Bronchial epithelial cell (primary cell): Measurements from ENCODE around the gene SLC10A7. TPM values are rescaled to one million over a fixed set of nuclear protein-coding genes. Genes with fewer than 3 reads are reported as not detected.
"Not testable (repeated sequence)": the region's sequence is repeated elsewhere in the genome, so short reads cannot be mapped to it uniquely, and the experiment has no call there.

Source experiments
- DNase-seq: peaks from one replicate; pipeline ENCODE4 v3.0.0-alpha.2; 2010; ENCODE audit warnings: low read depth
- FAIRE-seq: peaks from 2 replicates; lab custom pipeline; 2011; peaks lifted over from hg19 to GRCh38; lab: Jason Lieb, UNC
- H3K27me3 ChIP-seq: 2 replicates; pipeline ENCODE4 v1.5.1; 2011; ENCODE audit warnings: low read length; ENCODE audit not compliant: control insufficient read depth, insufficient read depth
- H3K36me3 ChIP-seq: 2 replicates; pipeline ENCODE4 v1.5.1; 2011; ENCODE audit warnings: low read length; ENCODE audit not compliant: control insufficient read depth, insufficient read depth
- H3K4me3 ChIP-seq: 2 replicates; pipeline ENCODE4 v1.5.1; 2011; ENCODE audit warnings: mild to moderate bottlenecking, low read depth, low read length, control low read depth
- CTCF ChIP-seq: IDR thresholded peaks from 2 replicates; pipeline ENCODE4 v1.5.1; 2011; ENCODE audit warnings: mild to moderate bottlenecking, moderate library complexity, low read length, control low read depth, inconsistent platforms; ENCODE audit not compliant: insufficient read depth, severe bottlenecking
- total RNA-seq: library from RNA; depleted of rRNA; stranded (reverse); fragments of >200 nt; gene quantifications from 2 replicates; pipeline ENCODE4 v1.2.1, GENCODE V29; 2014

The SLC10A7 gene
- total RNA-seq, 1 donor from 2014 or later, result 7.4 TPM

DNA sequence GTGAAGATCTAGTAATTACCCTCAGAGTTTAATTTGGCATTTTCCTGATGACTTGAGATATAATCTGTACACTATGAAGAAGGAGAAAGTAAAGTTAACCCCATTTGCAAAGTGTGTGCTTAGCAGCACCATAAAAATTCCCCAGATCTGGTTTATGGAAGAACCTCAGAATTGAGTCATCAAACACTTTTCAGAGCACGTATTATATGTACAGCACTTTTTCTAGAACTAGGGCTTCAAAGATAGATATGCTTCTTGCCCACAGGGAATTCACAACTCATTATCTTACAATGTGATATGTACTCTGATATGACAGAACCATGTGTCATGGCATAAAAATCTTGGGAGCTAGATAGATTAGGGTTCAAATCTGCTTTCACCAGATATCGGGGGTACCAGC is 150.9 kb downstream of the SLC10A7 start:
- H3K36me3 ChIP-seq, result no peaks in the 10 kb centered on the region
- H3K27me3 ChIP-seq, result no peaks in the 10 kb centered on the region
- peak; percentile 41 for DNase-seq
- no peak for TF ChIP-seq CTCF
- no peak overlapping the region for H3K4me3 ChIP-seq
- FAIRE-seq, result peak; percentile 40

DNA sequence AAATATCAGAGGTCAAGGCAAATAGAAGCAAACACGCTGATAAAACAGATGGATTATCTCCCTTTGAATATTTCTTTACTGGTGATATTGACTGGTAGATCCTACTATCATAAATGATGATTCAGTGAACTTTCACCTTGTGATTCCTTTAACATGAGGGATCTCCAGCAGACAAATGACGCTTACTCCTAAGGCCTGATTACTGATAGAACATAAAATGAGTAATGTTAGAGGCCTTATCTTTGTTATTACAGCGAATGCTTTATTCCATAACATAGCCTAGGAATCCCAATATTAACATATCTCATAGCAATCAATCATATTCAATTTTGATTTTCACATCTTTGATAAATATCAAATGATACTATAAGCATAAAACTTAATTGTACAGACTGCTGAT is 152.3 kb downstream of the SLC10A7 start:
- Histone ChIP-seq H3K36me3 (no peaks in the 10 kb centered on the region), H3K4me3 (no peak overlapping the region), H3K27me3 (no peaks in the 10 kb centered on the region)
- TF ChIP-seq CTCF, result no peak
- FAIRE-seq (no peak), DNase-seq (no peak)

DNA sequence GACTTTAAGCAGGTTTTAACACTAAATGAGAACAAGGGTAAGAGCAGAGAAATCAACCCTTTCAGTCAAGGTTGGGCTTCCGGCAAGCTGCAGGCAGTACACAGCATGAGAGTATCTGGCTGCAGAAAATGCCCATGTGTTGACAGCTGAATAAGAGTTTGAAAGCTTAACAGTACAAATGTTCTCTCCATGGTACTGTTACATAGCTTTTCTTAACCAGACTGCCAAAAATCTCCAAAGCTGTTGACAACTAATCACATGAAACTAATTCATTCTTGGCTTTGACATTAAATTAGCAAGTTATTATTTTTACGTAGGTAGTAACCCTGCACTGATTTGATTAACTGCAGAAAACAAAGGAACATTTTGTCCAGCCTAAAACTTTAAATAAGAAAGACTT is 153.5 kb downstream of the SLC10A7 start:
- H3K27me3 ChIP-seq, result no peaks in the 10 kb centered on the region
- no peak for TF ChIP-seq CTCF
- no peaks in the 10 kb centered on the region for H3K36me3 ChIP-seq
- H3K4me3 ChIP-seq, result no peak overlapping the region
- DNase-seq, result no peak
- FAIRE-seq, result no peak

- Histone ChIP-seq H3K27me3 (no peaks in the 10 kb centered on the region), H3K4me3 (no peak overlapping the region), H3K36me3 (no peaks in the 10 kb centered on the region)
- DNase-seq, result no peak
- no peak for FAIRE-seq
- TF ChIP-seq CTCF, result no peak
Observed at GRCh38 chr4:146367347-146367746, 154.4 kb downstream of the SLC10A7 start.

- FAIRE-seq, result no peak
- no peak for TF ChIP-seq CTCF
- no peaks in the 10 kb centered on the region for H3K36me3 ChIP-seq
- no peaks in the 10 kb centered on the region for H3K27me3 ChIP-seq
- no peak overlapping the region for H3K4me3 ChIP-seq
- DNase-seq, result peak; percentile 29
Observed at GRCh38 chr4:146359771-146360170, 162.0 kb downstream of the SLC10A7 start.

DNA sequence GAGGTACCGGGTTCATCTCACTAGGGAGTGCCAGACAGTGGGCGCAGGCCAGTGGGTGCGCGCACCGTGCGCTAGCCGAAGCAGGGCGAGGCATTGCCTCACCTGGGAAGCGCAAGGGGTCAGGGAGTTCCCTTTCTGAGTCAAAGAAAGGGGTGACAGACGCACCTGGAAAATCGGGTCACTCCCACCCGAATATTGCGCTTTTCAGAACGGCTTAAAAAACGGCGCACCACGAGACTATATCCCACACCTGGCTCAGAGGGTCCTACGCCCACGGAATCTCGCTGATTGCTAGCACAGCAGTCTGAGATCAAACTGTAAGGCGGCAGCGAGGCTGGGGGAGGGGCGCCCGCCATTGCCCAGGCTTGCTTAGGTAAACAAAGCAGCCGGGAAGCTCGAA is 171.6 kb downstream of the SLC10A7 start:
- not testable (repeated sequence) for H3K27me3 ChIP-seq, H3K4me3 ChIP-seq, DNase-seq, H3K36me3 ChIP-seq, FAIRE-seq
